HepG2 (cell line): ENCODE data around the gene PCSK6. TPM values are rescaled to one million over a fixed set of nuclear protein-coding genes. Genes with fewer than 3 reads are reported as not detected.

ENCODE experiments used
- ATAC-seq: fragments of 200-7000 bp; cut with Tn5 transposase; 3 replicates; pipeline ENCODE4 v1.9.1; 2020; ENCODE audit warnings: mild to moderate bottlenecking, moderate library complexity
- BruUV-seq: library from RNA; stranded (reverse); fragments of 400-500 nt; replicated peaks from 2 replicates; lab custom pipeline; 2021; lab: Mats Ljungman, UMichigan
- CTCF ChIA-PET: fragments of 300-600 bp; formaldehyde crosslinking; extraction: SDS; loops from one replicate; lab custom pipeline; 2021; ENCODE audit warnings: low total read pairs, inconsistent platforms, low intra/inter-chr PET ratio; lab: Yijun Ruan, JAX
- POLR2A ChIA-PET: fragments of 350-600 bp; sonication (Branson Sonifier 250); formaldehyde crosslinking; loops from one replicate; lab custom pipeline; 2020; ENCODE audit warnings: antibody characterized with exemption, inconsistent platforms; lab: Yijun Ruan, JAX
- DNase-seq: peaks from one replicate; pipeline ENCODE4 v3.0.0-alpha.2; 2015; ENCODE audit warnings: low spot score
- FAIRE-seq: peaks from 3 replicates; lab custom pipeline; 2011; peaks lifted over from hg19 to GRCh38; lab: Jason Lieb, UNC
- H2AFZ ChIP-seq: one replicate; pipeline ENCODE4 v1.6.1; 2011; ENCODE audit warnings: low read length, inconsistent platforms
- H3K27ac ChIP-seq: fragments of 300-600 bp; 3 replicates; pipeline ENCODE4 v1.8.0; 2011; ENCODE audit warnings: mixed run types, mild to moderate bottlenecking, mixed read lengths, low read length, inconsistent platforms; ENCODE audit not compliant: insufficient read depth; ENCODE audit errors: extremely low read length
- H3K27me3 ChIP-seq, 2 experiments: fragments of 200-600 bp in 1 of 2; 2 replicates in 1 of 2; 3 replicates in 1 of 2; pipeline versions ENCODE4 v1.6.0 to v1.8.0; 2011; ENCODE audit warnings: low read length in 2 of 2, mild to moderate bottlenecking in 2 of 2, moderate library complexity in 2 of 2, inconsistent platforms in 1 of 2; ENCODE audit not compliant: insufficient read depth in 2 of 2, control insufficient read depth in 1 of 2
- H3K36me3 ChIP-seq, 2 experiments: fragments of 200-600 bp in 1 of 2; replicated peaks in 1 of 2; 2 replicates in 1 of 2; 3 replicates in 1 of 2; pipeline versions ENCODE4 v1.5.1 to v1.8.0; 2011; ENCODE audit warnings: low read length in 2 of 2, inconsistent platforms in 1 of 2; ENCODE audit not compliant: insufficient read depth in 2 of 2, control insufficient read depth in 1 of 2
- H3K4me1 ChIP-seq: 2 replicates; pipeline ENCODE4 v1.5.1; 2012; ENCODE audit warnings: low read length, inconsistent platforms; ENCODE audit not compliant: insufficient read depth
- H3K4me2 ChIP-seq: 2 replicates; pipeline ENCODE4 v1.6.0; 2011; ENCODE audit warnings: low read depth, low read length, inconsistent platforms
- H3K4me3 ChIP-seq, 3 experiments: fragments of 200-600 bp in 1 of 3; sonication (generic), shearing (Covaris generic) in 1 of 3; replicated peaks in 1 of 3; 2 replicates each; pipeline ENCODE4 v1.5.1; 2011 to 2016; ENCODE audit warnings: low read length in 3 of 3, inconsistent platforms in 2 of 3, low read depth in 2 of 3, mild to moderate bottlenecking in 2 of 3, control low read depth in 1 of 3, mixed read lengths in 1 of 3; ENCODE audit not compliant: insufficient read depth in 1 of 3
- H3K79me2 ChIP-seq: one replicate; pipeline ENCODE4 v1.6.1; 2011; ENCODE audit warnings: low read length, inconsistent platforms; ENCODE audit not compliant: insufficient read depth
- H3K9ac ChIP-seq: 2 replicates; pipeline ENCODE4 v1.6.0; 2011; ENCODE audit warnings: mild to moderate bottlenecking, low read depth, low read length, inconsistent platforms; ENCODE audit not compliant: insufficient read depth
- H3K9me3 ChIP-seq: 2 replicates; pipeline ENCODE4 v1.5.1; 2012; ENCODE audit warnings: mild to moderate bottlenecking, low read length
- H4K20me1 ChIP-seq: 2 replicates; pipeline ENCODE4 v1.6.0; 2011; ENCODE audit warnings: inconsistent platforms, mild to moderate bottlenecking, low read length, moderate library complexity; ENCODE audit not compliant: insufficient read depth
- AGO1 ChIP-seq: fragments of 200-400 bp; formaldehyde crosslinking; IDR thresholded peaks from 2 replicates; pipeline ENCODE4 v1.6.1; 2017; ENCODE audit warnings: mild to moderate bottlenecking, low read depth, low read length, moderate library complexity; ENCODE audit not compliant: poor library complexity, severe bottlenecking
- ARID4A ChIP-seq: sonication (generic); formaldehyde crosslinking; IDR thresholded peaks from 2 replicates; pipeline ENCODE4 v1.5.0; 2020; ENCODE audit warnings: mild to moderate bottlenecking, missing genetic modification reagents, borderline replicate concordance
- CREB3 ChIP-seq: sonication (generic); formaldehyde crosslinking; IDR thresholded peaks from 2 replicates; pipeline ENCODE4 v1.5.0; 2020; ENCODE audit warnings: missing genetic modification reagents
- GATAD2A ChIP-seq: IDR thresholded peaks from 2 replicates; pipeline ENCODE4 v1.6.1; 2016
- HNRNPK ChIP-seq: fragments of 200-400 bp; formaldehyde crosslinking; IDR thresholded peaks from 2 replicates; pipeline ENCODE4 v1.6.1; 2018; ENCODE audit warnings: low read length, low read depth, moderate library complexity, mild to moderate bottlenecking; ENCODE audit not compliant: poor library complexity, severe bottlenecking
- PCBP2 ChIP-seq: fragments of 200-400 bp; formaldehyde crosslinking; optimal IDR thresholded peaks from 2 replicates; pipeline ENCODE3; 2018; ENCODE audit warnings: low read length, low read depth; ENCODE audit not compliant: poor library complexity, severe bottlenecking
- TAF15 ChIP-seq: fragments of 200-400 bp; formaldehyde crosslinking; IDR thresholded peaks from one replicate; pipeline ENCODE4 v1.6.1; 2018; ENCODE audit warnings: mild to moderate bottlenecking, low read depth, low read length; ENCODE audit not compliant: poor library complexity, severe bottlenecking
- ZBTB38 ChIP-seq: sonication (generic); formaldehyde crosslinking; IDR thresholded peaks from 2 replicates; pipeline ENCODE4 v1.5.1; 2020; ENCODE audit warnings: mild to moderate bottlenecking, missing genetic modification reagents
- ZNF883 ChIP-seq: sonication (generic); formaldehyde crosslinking; IDR thresholded peaks from 2 replicates; pipeline ENCODE4 v1.5.1; 2020; ENCODE audit warnings: mild to moderate bottlenecking, missing genetic modification reagents; ENCODE audit errors: not compliant biosample characterization
- WGBS: methylation state at CpG from one replicate; pipeline ENCODE4 v1.1.6; 2017; ENCODE audit warnings: low lambda C conversion rate; 5-methylcytosine and 5-hydroxymethylcytosine counted together
- in situ Hi-C: cut with HindIII; loops from 2 replicates; pipeline ENCODE4 v1.10.0; 2017; ENCODE audit warnings: low pct_unique_long_range_greater_than_20kb; ENCODE audit not compliant: extremely low pct_ligation_motif_present
- intact Hi-C: fragments of 100-400 bp; cut with micrococcal nuclease; formaldehyde crosslinking; loops from one replicate; pipeline ENCODE4 v1.10.0; 2022; ENCODE audit not compliant: unreplicated experiment
- polyA plus RNA-seq, 8 experiments: library from polyadenylated mRNA; depleted of rRNA in 3 of 8; stranded (reverse) in 7 of 8; unstranded in 1 of 8; fragments of >200 nt; fragmentation: Illumina TruSeq in 4 of 8; extraction: Trizol in 4 of 8; gene quantifications; 2 replicates each; pipeline versions ENCODE4 v1.2.1 to v1.2.3, GENCODE V29; 2011 to 2016; ENCODE audit warnings: low read depth in 4 of 8, missing spikeins in 1 of 8, mixed read lengths in 1 of 8; ENCODE audit not compliant: insufficient read depth in 1 of 8
- total RNA-seq, 5 experiments: library from RNA; depleted of rRNA; stranded (reverse); fragments of >200 nt; fragmentation: Illumina TruSeq; extraction: Trizol; gene quantifications; 2 replicates each; pipeline ENCODE4 v1.2.3, GENCODE V29; 2016; ENCODE audit warnings: low read depth in 1 of 5

The PCSK6 gene
- total and polyA plus RNA-seq, 2 of the 13 experiments (the other 11 are each of a cell fraction or from before 2014, with no cell fraction given), result 56.5 to 155 TPM

GRCh38 chr15:101496198-101496986 is 6.9 kb upstream of the PCSK6 start (continued):
- TF ChIP-seq ARID4A (CRISPR knock-in tag), result peak; percentile 14; the same call in 1 of the 2 replicates
- TF ChIP-seq ZNF883 (CRISPR knock-in tag), result peak; percentile 54
- TF ChIP-seq GATAD2A (CRISPR knock-in tag), result peak; percentile 11; the same call in 1 of the 2 replicates

DNA sequence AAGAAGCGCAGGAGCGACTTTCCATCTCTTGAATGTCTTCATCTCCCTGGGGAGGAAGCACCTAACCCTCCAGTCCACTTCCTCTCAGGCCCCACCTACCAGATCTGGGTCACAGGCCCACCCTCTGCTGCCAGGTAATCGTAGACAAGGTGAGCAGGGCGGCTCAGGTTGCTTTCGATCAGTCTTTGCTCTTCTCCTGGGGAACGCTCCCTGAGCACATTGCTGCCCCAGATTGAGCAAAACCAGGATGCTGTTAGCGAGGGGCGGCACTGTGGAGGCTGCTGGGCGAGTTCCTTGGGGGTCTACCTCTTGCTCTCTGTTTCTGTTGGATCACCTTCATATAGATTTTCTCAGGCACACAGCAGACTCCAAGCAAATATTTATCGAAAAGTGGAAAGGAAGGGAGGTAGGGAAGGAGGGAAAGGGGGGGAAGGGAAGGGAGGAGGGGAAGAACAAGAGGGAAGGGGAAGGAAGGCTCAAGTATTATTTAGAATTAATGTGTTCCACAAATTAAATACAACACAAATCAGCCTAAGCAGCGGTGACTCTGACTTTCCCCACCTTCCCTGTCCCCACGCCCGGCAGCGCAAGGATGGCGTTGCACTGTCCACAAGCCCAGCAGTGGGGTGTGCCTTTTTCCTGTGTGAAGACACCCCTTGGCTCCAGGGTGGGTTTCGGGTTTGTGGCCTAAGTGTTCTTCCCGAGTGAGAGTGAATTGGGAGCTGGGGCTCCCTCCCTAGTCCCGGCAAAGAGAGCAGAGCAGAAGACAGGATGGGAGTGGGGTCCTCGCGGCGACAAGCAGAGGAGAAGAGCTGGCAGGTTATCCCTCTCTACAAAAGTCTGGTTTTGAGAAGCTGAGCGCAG is 6.1 kb upstream of the PCSK6 start:
- ATAC-seq (no peak), DNase-seq (no peak), FAIRE-seq (no peak)
- in situ Hi-C loops (loop anchor here (10.0 kb wide), 1 partner anchor 201 kb away; the partner anchor contains the start of gene SNRPA1), intact Hi-C loops (loop anchor here (5.0 kb wide), 1 partner anchor 147 kb away; no protein-coding TSS in a partner anchor)
- H3K4me3 ChIP-seq, result peak overlapping the region; percentile 73 to 88 (median 85); a peak in 5 of 6 replicates
- peaks cover 4% of the 10 kb centered on the region for H3K79me2 ChIP-seq
- peak overlapping the region; percentile 95 for H3K4me2 ChIP-seq
- WGBS, result 84% methylated on average over 22 of the region's 22 CpGs
- no peak for TF ChIP-seq CREB3 (CRISPR knock-in tag)
- peak; percentile 51; the same call in 1 of the 2 replicates for TF ChIP-seq ZBTB38 (CRISPR knock-in tag)
- peak; percentile 87 for TF ChIP-seq PCBP2
- peak; percentile 49 for TF ChIP-seq HNRNPK
- TF ChIP-seq AGO1, result peak; percentile 10
- TF ChIP-seq TAF15, result no peak
- no peaks in the 10 kb centered on the region for H3K27me3 ChIP-seq
- ChIA-PET CTCF (no interaction called here), POLR2A (interaction anchor here (1.2 to 4.8 kb wide), 5 partner anchors 32 to 57 kb away, joined by 4 to 35 read pairs (median 4); no protein-coding TSS in a partner anchor)
- no peaks in the 10 kb centered on the region for H3K36me3 ChIP-seq
- H3K27ac ChIP-seq, result no peak overlapping the region
- peak overlapping the region; percentile 70; the same call in 1 of the 2 replicates for H3K9ac ChIP-seq
- H3K9me3 ChIP-seq, result no peaks in the 10 kb centered on the region
- no peak overlapping the region for H2AFZ ChIP-seq
- BruUV-seq, result no TSS peak
- H3K4me1 ChIP-seq, result peaks cover 68% of the 10 kb centered on the region
- H4K20me1 ChIP-seq, result no peaks in the 10 kb centered on the region
